GM23248 (cell line): ENCODE results near the gene OLIG2. TPM values are rescaled to one million over a fixed set of nuclear protein-coding genes. Genes with fewer than 3 reads are reported as not detected.

Experiments
- DNase-seq: peaks from one replicate; pipeline ENCODE4 v3.0.0-alpha.2; 2015
- H2AFZ ChIP-seq: fragments of 200-600 bp; sonication (generic); 2 replicates; pipeline ENCODE4 v1.6.1; 2016; ENCODE audit warnings: antibody characterized with exemption
- H3F3A ChIP-seq: fragments of 200-600 bp; sonication (generic); 2 replicates; pipeline ENCODE4 v1.6.1; 2016; ENCODE audit warnings: mild to moderate bottlenecking, antibody characterized with exemption, mixed run types; ENCODE audit not compliant: insufficient read depth
- H3K27ac ChIP-seq: fragments of 200-600 bp; sonication (generic); 2 replicates; pipeline ENCODE4 v1.5.1; 2016; ENCODE audit warnings: mild to moderate bottlenecking
- H3K27me3 ChIP-seq: fragments of 200-600 bp; sonication (generic); replicated peaks from 2 replicates; pipeline ENCODE4 v1.6.1; 2016; ENCODE audit warnings: mild to moderate bottlenecking; ENCODE audit not compliant: insufficient read depth
- H3K36me3 ChIP-seq: fragments of 200-600 bp; sonication (generic); 2 replicates; pipeline ENCODE4 v1.6.1; 2016; ENCODE audit warnings: low read depth, mild to moderate bottlenecking
- H3K4me1 ChIP-seq: fragments of 200-600 bp; sonication (generic); 2 replicates; pipeline ENCODE4 v1.6.1; 2016; ENCODE audit warnings: mild to moderate bottlenecking; ENCODE audit not compliant: insufficient read depth
- H3K4me2 ChIP-seq: fragments of 200-600 bp; sonication (generic); one replicate; pipeline ENCODE4 v1.6.1; 2016; ENCODE audit warnings: mild to moderate bottlenecking; ENCODE audit not compliant: unreplicated experiment
- H3K4me3 ChIP-seq: fragments of 200-600 bp; sonication (generic); 2 replicates; pipeline ENCODE4 v1.5.1; 2016; ENCODE audit warnings: mild to moderate bottlenecking
- H3K79me2 ChIP-seq: fragments of 200-600 bp; sonication (generic); 2 replicates; pipeline ENCODE4 v1.6.1; 2016; ENCODE audit warnings: mild to moderate bottlenecking; ENCODE audit not compliant: insufficient read depth
- H3K9ac ChIP-seq: fragments of 200-600 bp; sonication (generic); 2 replicates; pipeline ENCODE4 v1.6.1; 2016; ENCODE audit warnings: mild to moderate bottlenecking
- H3K9me2 ChIP-seq: fragments of 200-600 bp; sonication (generic); 2 replicates; pipeline ENCODE4 v1.6.1; 2016; ENCODE audit warnings: mixed run types, mild to moderate bottlenecking, moderate library complexity; ENCODE audit not compliant: insufficient read depth
- H3K9me3 ChIP-seq: fragments of 200-600 bp; sonication (generic); one replicate; pipeline ENCODE4 v1.6.1; 2017; ENCODE audit warnings: low read depth
- H4K20me1 ChIP-seq: fragments of 200-600 bp; sonication (generic); 2 replicates; pipeline ENCODE4 v1.6.0; 2016; ENCODE audit not compliant: insufficient read depth
- EZH2 ChIP-seq: fragments of 200-600 bp; sonication (generic); IDR thresholded peaks from 2 replicates; pipeline ENCODE4 v1.6.1; 2018; ENCODE audit warnings: antibody characterized with exemption, mild to moderate bottlenecking; ENCODE audit not compliant: insufficient read depth, poor library complexity, severe bottlenecking
- EZH2phosphoT487 ChIP-seq: fragments of 200-600 bp; sonication (generic); IDR thresholded peaks from 2 replicates; pipeline ENCODE4 v1.6.1; 2018; ENCODE audit warnings: antibody characterized with exemption, moderate library complexity, mild to moderate bottlenecking, low read depth; ENCODE audit not compliant: insufficient read depth
- WGBS, 2 experiments: methylation state at CpG; one replicate each; pipeline ENCODE4 v1.1.6; 2015 to 2017; ENCODE audit warnings: low lambda C conversion rate in 2 of 2, low coverage in 1 of 2; ENCODE audit errors: missing lambda C conversion rate in 2 of 2; 5-methylcytosine and 5-hydroxymethylcytosine counted together
- in situ Hi-C: fragments of 300-500 bp; cut with MboI; formaldehyde crosslinking; loops from 2 replicates; pipeline ENCODE4 v1.15.0; 2020
- polyA plus RNA-seq: library from polyadenylated mRNA; unstranded; fragments of >200 nt; fragmentation: Nextera tagmentation; extraction: Ambion mirVana; gene quantifications from 2 replicates; pipeline ENCODE4 v1.2.1, GENCODE V29; 2016
- total RNA-seq: library from RNA; depleted of rRNA; stranded (reverse); fragments of >200 nt; shearing (Covaris generic); gene quantifications from 2 replicates; pipeline ENCODE4 v1.2.3, GENCODE V29; 2014

OLIG2 gene
- total and polyA plus RNA-seq, 2 experiments from 2014 or later = not detected

DNA sequence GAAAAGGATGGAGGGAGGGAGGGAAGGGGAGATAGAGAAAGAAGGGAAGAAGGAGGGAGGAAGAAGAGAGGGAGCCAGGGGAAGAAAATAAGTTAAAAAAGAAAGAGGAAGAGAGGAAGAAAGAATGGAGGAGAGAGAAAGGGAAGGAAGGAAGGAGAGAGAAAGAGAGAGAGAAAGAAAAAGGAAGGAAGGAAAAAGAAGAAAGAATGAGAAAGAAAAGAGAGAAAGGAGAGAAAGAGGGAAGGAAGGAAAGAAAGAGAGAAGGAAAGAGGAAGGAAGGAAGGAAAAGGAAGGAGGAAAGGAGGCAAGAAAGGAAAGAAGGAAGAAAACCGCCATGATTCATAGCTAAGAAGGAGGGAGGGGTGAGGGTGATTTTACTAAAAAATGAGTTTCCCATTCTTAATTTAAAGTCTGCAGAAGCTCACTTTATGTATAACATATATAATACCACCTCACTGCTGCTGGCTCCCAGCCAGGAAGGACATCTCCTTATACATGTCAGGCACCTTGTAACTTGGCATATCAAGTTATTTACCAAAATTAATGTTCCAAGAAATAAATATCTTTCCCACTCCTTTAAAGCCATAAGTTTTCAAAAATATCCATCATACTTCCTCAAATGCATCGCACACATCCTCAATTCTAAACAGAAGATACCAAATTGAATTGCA is 46.0 kb upstream of the OLIG2 start:
- Histone ChIP-seq H3F3A (no peaks in the 10 kb centered on the region), H4K20me1 (no peaks in the 10 kb centered on the region), H3K9me2 (no peaks in the 10 kb centered on the region), H3K4me1 (no peaks in the 10 kb centered on the region), H3K9me3 (no peaks in the 10 kb centered on the region), H3K79me2 (no peaks in the 10 kb centered on the region), H3K9ac (no peak overlapping the region), H3K4me3 (no peak overlapping the region), H3K36me3 (no peaks in the 10 kb centered on the region), H3K4me2 (no peak overlapping the region), H3K27me3 (peaks cover 28% of the 10 kb centered on the region; the same call in 1 of the 2 replicates), H2AFZ (no peak overlapping the region), H3K27ac (no peak overlapping the region)
- no peak for TF ChIP-seq EZH2phosphoT487
- no peak for TF ChIP-seq EZH2
- in situ Hi-C loops = no loop called here
- 56 to 60% methylated on average over 2 of the region's 2 CpGs for WGBS, 2 experiments
- no peak for DNase-seq

DNA sequence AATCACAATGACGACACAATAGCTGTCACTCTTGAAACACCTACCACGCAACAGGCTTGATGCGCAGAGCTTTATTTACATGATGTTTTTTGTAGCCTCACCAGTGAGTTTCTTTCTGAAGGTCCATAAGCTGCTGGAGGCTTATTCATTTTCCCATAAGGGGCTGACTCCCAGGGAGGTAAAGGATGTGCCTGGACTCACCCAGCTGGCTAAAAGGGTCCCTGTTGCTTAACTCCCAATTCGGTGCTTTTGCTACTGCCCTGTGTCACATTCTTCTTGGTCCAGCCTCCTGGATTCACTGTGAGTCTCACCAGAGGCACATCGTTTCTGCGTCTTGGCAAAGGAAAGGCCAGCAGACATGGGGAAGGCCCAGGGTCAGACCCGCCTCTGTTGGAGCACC is 44.6 kb upstream of the OLIG2 start:
- Histone ChIP-seq H2AFZ (no peak overlapping the region), H3K36me3 (no peaks in the 10 kb centered on the region), H3K79me2 (no peaks in the 10 kb centered on the region), H4K20me1 (no peaks in the 10 kb centered on the region), H3K27me3 (peaks cover 24% of the 10 kb centered on the region; the same call in 1 of the 2 replicates), H3K4me1 (no peaks in the 10 kb centered on the region), H3K4me3 (no peak overlapping the region), H3K4me2 (no peak overlapping the region), H3K9ac (no peak overlapping the region), H3K27ac (no peak overlapping the region), H3K9me3 (no peaks in the 10 kb centered on the region), H3K9me2 (no peaks in the 10 kb centered on the region), H3F3A (no peaks in the 10 kb centered on the region)
- WGBS, 2 experiments = 41 to 46% methylated on average over 7 of the region's 7 CpGs
- TF ChIP-seq EZH2 (no peak), EZH2phosphoT487 (no peak)
- no peak for DNase-seq
- in situ Hi-C loops = no loop called here

DNA sequence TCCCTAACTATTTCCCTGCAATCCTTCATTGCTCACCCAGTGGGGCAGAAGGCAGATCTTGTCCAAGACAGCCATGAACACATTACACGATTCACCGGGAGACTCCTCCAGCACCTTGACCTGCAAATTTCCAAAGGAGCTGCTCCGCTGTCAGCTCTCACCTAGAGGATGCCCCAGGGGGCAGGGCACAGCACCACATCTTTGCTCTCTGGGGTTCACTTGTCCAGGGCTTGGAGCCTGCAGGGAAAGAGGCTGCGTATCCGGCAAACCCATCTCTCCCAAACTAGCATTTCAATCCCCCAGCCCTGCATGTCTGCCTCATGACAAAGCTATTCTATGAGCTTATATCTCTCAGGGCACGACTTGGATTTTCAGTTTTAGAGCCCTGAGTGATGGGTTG is 35.1 kb upstream of the OLIG2 start:
- TF ChIP-seq EZH2 (no peak), EZH2phosphoT487 (no peak)
- no peaks in the 10 kb centered on the region for H3K36me3 ChIP-seq
- H3K9ac ChIP-seq = no peak overlapping the region
- H3F3A ChIP-seq = no peaks in the 10 kb centered on the region
- no peaks in the 10 kb centered on the region for H4K20me1 ChIP-seq
- no peak overlapping the region for H2AFZ ChIP-seq
- H3K9me2 ChIP-seq = no peaks in the 10 kb centered on the region
- H3K4me1 ChIP-seq = no peaks in the 10 kb centered on the region
- WGBS, 2 experiments = 61% methylated on average over 6 of the region's 6 CpGs
- no peaks in the 10 kb centered on the region for H3K9me3 ChIP-seq
- no peak overlapping the region for H3K4me2 ChIP-seq
- H3K79me2 ChIP-seq = no peaks in the 10 kb centered on the region
- H3K27me3 ChIP-seq = peaks cover 73% of the 10 kb centered on the region
- H3K27ac ChIP-seq = no peak overlapping the region
- in situ Hi-C loops = loop anchor here (10.0 kb wide), 2 partner anchors 144 to 204 kb away; no protein-coding TSS in a partner anchor
- DNase-seq = no peak
- no peak overlapping the region for H3K4me3 ChIP-seq

DNA sequence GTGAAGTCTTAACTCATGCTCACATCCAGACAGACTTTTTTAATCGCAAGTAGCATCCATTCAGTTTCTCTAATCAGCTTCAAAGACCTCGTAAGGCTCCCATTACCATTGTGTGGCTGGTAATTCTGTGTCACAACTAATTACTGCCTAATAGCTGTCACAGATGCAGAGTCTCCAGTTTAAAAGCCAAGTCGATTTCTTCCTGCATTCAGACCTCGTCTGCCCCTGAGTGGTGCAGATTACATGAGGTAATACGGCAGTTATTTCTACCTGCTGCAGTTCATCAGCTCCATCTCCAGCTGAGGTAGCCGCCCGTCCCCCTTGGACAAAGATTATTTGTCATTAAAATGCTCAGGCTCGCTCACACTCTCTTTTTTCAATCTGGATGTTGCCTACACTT is 34.4 kb upstream of the OLIG2 start:
- in situ Hi-C loops = loop anchor here (10.0 kb wide), 2 partner anchors 143 to 203 kb away; no protein-coding TSS in a partner anchor
- no peak overlapping the region for H3K4me3 ChIP-seq
- peaks cover 71% of the 10 kb centered on the region for H3K27me3 ChIP-seq
- 4 to 6% methylated on average over 8 of the region's 8 CpGs for WGBS, 2 experiments
- no peak overlapping the region for H2AFZ ChIP-seq
- H4K20me1 ChIP-seq = no peaks in the 10 kb centered on the region
- H3K9me3 ChIP-seq = no peaks in the 10 kb centered on the region
- no peak for TF ChIP-seq EZH2phosphoT487
- no peak for TF ChIP-seq EZH2
- H3K9me2 ChIP-seq = no peaks in the 10 kb centered on the region
- no peaks in the 10 kb centered on the region for H3F3A ChIP-seq
- H3K27ac ChIP-seq = no peak overlapping the region
- no peak overlapping the region for H3K9ac ChIP-seq
- no peak overlapping the region for H3K4me2 ChIP-seq
- DNase-seq = no peak
- no peaks in the 10 kb centered on the region for H3K79me2 ChIP-seq
- no peaks in the 10 kb centered on the region for H3K4me1 ChIP-seq
- H3K36me3 ChIP-seq = no peaks in the 10 kb centered on the region
